Stimulated activated CD4-positive, alpha-beta T cell treated with anti-CD3 and anti-CD28 coated beads, Interleukin-2, amount 100 ng/mL, for 24 hours (primary cell): ENCODE data around the gene GLS.
A peak's percentile ranks its signal among the peaks of the same experiment; 100 is the strongest.

Source experiments
- DNase-seq, 2 donors: peaks; one replicate each; pipeline ENCODE4 v3.0.0-alpha.2; 2020

GLS gene

DNA sequence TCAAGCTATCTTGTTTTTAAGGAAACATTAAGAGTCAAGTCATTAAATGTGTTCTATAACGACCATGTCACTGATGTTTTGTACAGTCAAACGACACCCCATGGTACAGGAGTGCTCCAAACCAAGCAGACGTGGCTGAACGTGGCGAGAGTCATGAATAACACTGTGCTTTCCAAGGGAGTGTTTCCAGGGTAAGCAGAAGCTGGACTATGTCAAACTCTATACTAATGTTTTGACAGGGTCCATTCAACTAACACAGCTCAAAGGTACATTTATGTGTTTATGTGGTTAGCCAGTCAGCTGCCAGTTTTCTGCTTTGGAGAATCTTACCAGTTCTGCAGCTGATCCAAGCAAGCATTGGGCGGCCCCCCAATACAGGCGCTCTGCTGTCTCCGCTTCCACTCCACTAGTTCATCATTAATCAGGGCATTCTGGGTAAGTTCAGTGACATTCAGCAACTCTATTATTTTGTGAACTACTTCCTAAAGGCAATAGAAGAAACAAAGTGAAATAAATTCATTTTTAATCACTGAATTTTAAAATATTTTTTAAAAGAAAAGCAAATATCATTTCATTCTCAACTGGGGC lies 117.0 kb downstream of the GLS start:
- no peak for DNase-seq

DNA sequence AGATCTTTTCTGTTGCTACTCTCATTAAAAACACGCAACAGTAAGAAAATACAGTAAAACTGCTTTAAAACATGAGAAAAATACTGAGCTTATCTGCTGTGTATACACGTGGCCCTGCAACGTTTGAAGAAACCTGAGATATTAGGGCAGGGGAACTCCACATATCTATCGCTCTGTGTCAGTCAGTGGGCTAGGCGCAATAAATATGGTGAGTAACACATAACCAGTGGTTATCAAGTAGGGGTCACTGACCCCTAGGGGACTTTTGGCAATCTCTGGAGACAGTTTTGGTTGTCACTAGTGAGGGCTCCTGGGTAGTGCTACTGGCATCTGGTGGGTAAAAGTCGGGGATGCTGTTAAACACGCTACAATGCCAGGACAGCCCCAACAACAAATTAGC lies 118.4 kb downstream of the GLS start:
- DNase-seq: no peak

GRCh38 chr2:190999949-191000665 lies 119.5 kb downstream of the GLS start:
- DNase-seq: no peak

DNA sequence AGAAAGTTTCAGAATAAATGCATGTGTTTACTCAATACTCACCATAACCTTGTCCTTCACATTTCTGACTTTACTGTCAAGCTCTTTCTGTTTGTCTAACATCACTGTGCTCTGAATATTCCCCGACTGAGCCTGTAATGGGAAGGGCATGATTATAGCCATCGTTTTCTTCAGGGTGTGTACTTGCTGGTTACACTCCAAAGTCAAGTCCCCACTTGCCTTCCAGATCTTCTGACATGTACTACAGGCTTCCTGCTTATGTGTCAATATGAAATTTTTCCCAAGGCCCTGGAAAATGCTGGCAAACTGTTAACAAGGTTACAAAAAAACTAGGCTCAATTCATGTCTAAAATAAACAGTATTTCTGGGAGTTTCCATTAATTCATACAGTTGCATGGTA lies 120.4 kb downstream of the GLS start:
- no peak for DNase-seq

GRCh38 chr2:191001624-191002023 lies 121.0 kb downstream of the GLS start:
- no peak for DNase-seq

DNA sequence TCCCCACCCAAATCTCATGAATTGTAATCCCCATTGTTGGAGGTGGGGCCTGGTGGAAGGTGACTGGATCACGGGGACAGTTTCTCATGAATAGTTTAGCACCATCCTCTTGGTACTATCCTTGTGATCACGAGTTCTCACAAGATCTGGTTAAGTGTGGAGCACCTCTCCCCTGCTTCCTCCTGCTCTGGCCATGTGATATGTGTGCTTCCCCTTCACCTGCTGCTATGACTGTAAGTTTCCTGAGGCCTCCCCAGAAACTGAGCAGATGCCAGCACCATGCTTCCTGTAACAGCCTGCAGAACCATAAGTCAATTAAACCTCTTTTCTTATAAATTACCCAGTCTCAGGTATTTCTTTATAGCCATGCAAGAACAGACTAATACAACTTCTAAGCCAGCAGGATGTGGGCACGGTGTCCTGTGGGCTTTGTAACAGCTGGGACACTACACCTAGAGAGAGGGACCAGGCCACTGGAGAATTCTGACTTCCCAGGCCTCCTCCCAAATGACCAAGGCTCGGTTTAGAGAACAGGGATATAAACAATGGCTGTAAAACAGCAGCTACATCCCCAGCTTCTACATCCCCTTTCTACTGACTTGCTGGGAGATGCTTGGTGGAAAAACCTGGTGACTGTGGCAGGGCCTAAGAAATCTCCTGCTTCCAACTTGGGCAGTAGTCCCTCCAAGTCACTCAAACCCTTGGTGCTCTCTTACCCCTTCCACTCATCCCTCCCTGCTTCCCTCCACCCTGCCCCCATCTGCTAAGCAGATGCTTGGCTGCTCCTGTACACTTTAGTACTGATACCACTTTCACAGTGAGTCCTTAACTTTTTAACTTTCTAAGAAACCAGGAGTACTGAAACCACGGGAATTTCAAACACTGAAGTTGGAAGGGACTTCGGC lies 123.0 kb downstream of the GLS start:
- DNase-seq: no peak

GRCh38 chr2:191006297-191006696 lies 125.7 kb downstream of the GLS start:
- DNase-seq: no peak

- no peak for DNase-seq
Observed at GRCh38 chr2:191006997-191007783, 126.6 kb downstream of the GLS start.

GRCh38 chr2:191008286-191008685 lies 127.7 kb downstream of the GLS start:
- no peak for DNase-seq

GRCh38 chr2:191009541-191010374 lies 129.1 kb downstream of the GLS start:
- no peak for DNase-seq

- DNase-seq: no peak
Observed at GRCh38 chr2:191010887-191011885, 130.6 kb downstream of the GLS start.

GRCh38 chr2:191012346-191012745 lies 131.7 kb downstream of the GLS start:
- DNase-seq: no peak

- DNase-seq: no peak
Observed at GRCh38 chr2:191012845-191013681, 132.4 kb downstream of the GLS start.

- no peak for DNase-seq
Observed at GRCh38 chr2:191013682-191013931, 133.0 kb downstream of the GLS start.

DNA sequence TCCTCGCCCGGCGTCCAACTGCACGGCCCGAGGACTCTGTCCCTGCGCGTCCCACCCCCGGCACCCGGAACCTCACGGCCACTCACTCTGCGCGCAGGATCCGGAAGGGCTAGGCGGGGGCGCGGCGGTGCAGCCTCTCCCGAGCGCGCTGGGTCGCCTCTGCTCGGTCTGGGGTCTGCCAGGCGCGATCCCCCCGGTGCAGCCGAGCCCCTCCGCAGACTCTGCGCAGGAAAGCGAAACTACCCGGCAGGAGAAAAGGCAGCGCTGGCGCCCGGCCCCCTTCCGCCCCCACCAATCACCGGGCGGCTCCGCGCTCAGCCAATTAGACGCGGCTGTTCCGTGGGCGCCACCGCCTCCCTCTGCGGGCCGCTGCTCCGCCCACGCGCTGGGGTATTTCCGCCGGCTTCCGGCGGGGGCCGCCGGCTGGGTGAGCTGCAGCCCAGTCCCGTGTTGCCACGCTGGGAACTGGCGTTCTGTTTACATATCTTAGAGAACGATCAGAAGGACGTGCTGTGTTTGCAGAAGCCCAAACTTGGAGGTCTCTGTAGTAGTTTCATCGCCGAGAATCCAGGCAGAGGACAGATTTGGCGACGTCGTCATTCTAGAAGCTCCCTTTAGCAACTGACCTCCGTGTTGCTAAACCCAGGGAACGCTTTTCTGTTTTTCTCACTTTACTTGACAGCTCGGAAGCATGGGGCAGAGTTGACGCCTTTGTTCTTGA lies 133.5 kb downstream of the GLS start, which contains the start of gene STAT1:
Gene STAT1, minus strand, starts transcription at position 240 of the 721 bp plus-strand sequence. CDS start 4,168 bp downstream, outside the sequence.
- DNase-seq: peak; percentile 97

DNA sequence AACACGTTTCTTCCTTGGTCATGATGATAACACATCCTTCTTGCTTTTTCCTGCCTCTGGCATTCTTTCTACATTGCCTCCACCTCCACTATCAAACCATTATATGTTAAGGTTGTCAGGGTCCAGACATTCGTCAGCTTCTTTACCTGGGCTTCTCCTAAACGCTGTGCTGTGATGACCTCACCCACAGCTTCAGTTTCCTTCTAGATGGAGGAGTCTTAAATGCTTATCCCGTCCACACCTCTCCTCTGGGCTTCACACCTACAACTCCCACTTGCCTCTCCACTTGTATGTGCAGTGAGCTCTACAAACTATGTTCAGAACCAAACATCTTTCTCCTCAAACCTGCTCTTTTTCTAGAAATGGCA lies 134.0 kb downstream of the GLS start:
- no peak for DNase-seq
